Measurements from ENCODE around the gene SYPL2.
"Not testable (repeated sequence)": the region's sequence is repeated elsewhere in the genome, so short reads cannot be mapped to it uniquely, and the experiment has no call there.

SYPL2 gene

GRCh38 chr1:109473284-109474057 lies 7.1 kb downstream of the SYPL2 start:
- DNase-seq: not testable (repeated sequence)

DNA sequence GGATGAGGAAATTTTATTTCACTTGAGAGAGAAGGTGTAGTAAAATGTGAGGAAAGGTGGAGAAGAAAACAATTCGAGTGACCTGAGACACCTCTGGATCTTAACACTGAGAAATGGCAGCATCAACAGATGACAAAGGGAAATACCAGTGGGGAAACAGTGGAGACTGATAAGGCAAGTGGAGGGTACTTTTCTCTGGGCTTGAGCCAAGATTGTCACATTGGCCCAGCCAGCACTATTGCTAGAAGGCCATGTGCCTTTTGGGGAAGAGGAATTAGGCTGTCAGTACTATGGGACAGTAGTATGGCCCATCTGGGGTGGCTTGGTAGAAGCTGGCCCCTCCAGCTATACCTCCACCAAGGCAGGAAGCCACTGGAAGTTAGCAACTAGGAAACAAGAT lies 8.4 kb downstream of the SYPL2 start:
- DNase-seq: peak; percentile 24

GRCh38 chr1:109475261-109475660 lies 8.9 kb downstream of the SYPL2 start:
- peak; percentile 23 for DNase-seq

DNA sequence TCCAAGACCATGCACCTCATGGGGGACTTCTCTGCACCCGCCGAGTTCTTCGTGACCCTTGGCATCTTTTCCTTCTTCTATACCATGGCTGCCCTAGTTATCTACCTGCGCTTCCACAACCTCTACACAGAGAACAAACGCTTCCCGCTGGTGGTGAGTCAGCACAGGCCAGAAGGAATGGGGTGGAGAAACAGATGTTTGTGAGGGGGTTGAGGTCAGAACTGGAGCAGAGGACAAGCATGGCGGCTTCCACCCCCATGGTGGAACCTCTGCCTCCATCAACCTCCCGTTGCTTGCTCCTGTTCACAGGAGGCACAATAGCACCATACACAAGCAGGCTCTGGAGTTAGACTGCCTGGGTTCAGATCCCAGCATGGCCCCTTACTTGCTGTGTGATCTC lies 10.5 kb downstream of the SYPL2 start:
- no peak for DNase-seq

DNA sequence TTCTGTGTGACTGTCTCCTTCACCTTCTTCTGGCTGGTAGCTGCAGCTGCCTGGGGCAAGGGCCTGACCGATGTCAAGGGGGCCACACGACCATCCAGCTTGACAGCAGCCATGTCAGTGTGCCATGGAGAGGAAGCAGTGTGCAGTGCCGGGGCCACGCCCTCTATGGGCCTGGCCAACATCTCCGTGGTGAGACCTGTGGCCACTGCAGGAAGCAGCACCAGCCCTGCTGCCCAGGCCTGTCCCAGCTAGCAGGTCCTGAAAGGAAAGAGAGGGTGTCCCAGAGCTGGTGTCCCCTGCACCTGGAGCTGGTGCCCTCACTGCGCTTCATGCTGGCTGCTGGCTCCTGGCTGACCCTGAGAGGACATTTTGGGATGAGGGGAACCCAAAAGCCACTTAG lies 11.5 kb downstream of the SYPL2 start:
- DNase-seq: peak; percentile 48

DNA sequence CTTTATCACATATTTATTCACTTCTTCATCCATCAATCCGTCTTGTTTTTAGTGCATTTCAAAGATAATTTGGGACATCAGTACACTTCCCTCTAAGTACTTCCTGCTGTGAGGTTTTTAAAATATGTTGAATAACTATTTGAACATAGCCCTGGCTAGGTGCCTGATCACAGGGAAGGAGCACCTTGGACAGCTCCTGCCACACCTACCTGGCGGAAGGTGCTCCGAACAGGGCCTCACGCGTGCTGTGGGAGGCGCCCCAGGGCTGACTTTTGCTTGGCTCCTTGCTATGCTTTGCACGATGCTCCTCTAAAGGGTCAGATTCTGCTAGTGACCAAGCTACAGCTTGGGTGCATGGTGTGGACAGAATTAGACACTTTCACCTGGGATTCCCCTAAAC lies 12.5 kb downstream of the SYPL2 start:
- DNase-seq: peak; percentile 73

- peak; percentile 39 for DNase-seq
These were observed 13.0 kb downstream of the SYPL2 start for GRCh38 chr1:109479311-109479710.

DNA sequence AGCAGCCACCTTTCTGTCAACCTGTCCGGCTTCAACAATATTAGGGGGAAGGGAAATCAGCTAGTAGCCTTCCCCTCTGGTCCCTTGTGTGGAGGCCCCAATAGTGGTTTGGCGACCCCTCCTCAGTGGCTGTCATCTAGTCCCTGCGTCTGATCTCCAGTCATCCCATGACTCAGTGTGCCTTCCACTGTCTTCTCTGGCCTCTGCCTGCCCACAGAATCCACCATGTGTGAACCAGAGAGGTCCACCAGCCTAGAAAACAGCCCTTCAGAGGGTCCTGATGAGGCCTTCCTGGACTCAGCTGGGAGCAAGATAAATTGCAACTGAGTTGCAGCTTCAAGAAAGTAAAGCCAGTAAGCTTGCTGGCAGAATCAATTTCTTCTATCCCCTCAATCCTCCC lies 13.6 kb downstream of the SYPL2 start:
- no peak for DNase-seq

DNA sequence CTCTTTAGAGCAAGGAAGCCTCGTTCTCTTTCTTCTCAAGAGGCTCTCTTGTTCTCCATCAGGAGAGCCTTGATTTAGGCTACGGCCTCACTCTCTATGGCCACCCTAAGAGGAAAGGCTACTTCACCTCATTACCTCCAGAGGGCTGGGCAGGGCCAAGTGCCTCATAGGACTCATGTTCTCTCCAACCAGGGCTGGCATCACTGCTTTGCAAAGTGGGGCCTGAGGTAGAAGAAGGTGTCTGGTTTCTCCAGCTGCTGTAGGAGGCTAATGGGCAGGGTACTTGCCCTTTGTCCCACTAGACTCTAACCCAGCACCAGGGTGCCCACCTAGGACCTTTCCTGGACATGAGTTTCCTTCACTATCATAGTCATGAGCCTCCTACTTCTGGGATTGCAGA lies 15.3 kb downstream of the SYPL2 start:
- no peak for DNase-seq

- DNase-seq: no peak
These were observed 15.9 kb downstream of the SYPL2 start for GRCh38 chr1:109482242-109482641.

- peak; percentile 81 for DNase-seq
These were observed 16.7 kb downstream of the SYPL2 start for GRCh38 chr1:109482791-109483671.

- DNase-seq: peak; percentile 98
These were observed 17.5 kb downstream of the SYPL2 start, which contains the start of gene ATXN7L2 for GRCh38 chr1:109483672-109484518. Gene ATXN7L2 (plus strand): TSS chr1:109483905. CDS start chr1:109483954, 49 bp downstream.

DNA sequence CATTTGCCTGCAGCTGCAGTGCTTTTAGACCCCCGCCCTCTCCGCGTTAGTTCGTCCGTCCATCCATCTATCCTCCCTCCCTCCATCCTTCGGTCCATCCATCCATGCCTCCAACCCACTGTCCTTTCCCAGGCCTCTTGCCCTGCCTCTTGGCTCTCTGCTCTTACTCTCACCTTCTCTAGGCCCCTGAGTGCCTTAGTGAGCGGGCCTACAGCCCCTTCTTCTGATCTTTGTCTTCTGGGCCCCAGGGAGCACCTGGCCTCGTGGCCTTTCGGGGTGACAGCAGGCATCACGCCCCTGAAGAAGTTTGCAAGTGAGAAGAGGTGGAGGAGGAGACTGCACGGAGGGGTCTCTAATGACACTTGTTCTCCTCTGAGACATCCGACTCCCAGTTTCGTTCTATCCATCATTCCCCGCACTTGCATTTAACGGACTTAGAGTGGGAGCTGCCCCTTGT lies 18.2 kb downstream of the SYPL2 start:
- no peak for DNase-seq

- DNase-seq: no peak
These were observed 18.7 kb downstream of the SYPL2 start for GRCh38 chr1:109485001-109485400.

DNA sequence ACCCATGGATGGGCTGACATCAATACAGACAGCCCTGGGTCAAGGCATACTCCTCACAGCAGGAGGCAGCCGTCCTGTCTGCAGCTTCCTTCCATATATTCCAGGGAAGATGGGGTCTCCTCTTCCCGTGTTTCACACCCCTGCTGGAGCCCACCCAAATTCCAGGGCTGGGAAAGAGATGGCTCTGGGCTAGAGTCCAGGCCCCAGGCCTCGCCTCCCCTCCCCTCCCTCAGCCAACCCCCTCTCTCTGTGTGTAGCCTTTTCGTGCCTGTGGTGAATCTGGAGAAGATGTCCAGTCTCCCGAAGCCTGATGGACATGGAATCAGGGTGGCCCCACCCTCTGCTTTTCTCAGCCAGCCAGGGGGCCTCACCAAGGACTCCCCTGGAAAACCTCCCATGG lies 20.9 kb downstream of the SYPL2 start:
- DNase-seq: no peak

- DNase-seq: no peak
These were observed 21.9 kb downstream of the SYPL2 start for GRCh38 chr1:109488201-109488600.

DNA sequence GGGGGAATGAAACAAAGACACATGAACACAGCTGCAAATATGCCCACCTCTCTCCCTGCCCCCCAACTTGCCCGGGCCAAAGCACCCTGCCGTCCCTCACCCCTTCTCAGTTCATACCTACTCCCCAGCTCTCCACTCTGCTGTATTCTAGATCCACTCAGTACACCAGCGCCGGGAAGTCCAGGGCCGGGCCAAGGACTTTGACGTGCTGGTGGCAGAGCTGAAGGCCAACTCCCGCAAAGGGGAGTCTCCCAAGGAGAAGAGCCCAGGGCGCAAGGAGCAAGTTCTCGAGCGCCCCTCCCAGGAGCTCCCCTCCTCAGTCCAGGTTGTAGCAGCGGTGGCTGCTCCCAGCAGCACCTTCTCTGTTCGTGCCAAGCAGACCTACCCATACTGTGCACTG lies 22.4 kb downstream of the SYPL2 start:
- no peak for DNase-seq

GRCh38 chr1:109490029-109490933 lies 23.9 kb downstream of the SYPL2 start:
- DNase-seq: peak; percentile 88

DNA sequence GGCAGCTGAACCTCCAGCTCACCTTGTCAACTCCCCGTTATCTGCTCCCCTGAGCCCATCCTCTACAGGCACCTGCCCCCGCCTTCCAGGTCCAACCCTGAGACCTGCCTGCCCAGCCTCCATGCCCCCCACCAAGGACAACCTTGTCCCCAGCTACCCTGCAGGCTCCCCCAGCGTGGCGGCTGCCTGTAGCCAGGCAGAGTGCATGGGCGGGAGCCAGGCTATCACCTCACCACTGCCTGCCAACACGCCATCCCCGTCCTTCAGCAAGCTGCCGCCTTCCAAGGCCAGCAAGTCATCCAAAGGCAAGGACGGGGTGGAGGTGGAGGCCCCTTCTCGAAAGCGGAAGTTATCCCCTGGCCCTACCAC lies 24.6 kb downstream of the SYPL2 start:
- DNase-seq: no peak

GRCh38 chr1:109491372-109491771 lies 25.0 kb downstream of the SYPL2 start:
- DNase-seq: no peak

DNA sequence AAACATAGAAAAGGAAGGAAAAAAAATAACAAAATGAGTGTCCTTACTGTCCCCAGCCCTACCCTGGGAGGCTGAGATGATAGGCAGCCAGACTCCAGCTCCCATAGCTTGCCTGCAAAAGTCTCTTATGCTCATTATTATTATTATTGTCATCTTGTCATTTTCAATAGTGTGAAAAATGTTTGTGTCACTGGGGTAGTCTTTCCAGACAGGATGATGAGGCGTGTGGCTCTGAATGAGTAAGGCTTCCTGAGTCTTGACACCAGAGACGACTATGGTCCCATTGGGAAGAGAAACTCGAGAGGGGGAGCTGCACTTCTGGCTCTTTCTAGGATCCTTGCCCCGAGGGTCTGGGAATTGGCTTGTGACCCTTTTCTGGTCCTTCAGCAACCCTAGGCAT lies 26.4 kb downstream of the SYPL2 start:
- DNase-seq: no peak

DNA sequence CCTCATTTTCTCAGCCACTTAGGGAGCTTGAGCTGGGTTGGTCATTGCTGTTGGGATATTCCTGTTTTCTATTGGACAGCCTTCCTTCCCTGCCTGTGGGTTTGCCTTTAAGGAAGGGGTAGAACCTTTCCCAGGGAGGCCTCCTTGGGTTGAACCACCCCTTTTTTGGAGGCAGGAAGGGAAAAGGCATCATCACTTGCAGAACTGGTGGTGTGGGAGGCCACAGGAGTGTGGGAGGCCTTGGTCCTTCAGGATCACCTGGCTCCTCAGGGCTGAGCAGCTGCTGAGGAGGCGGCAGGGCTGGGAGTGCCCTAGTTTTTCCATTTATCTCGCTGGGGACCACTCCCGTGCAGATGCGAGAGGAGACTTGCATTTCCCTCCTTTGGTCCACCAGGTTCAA lies 26.9 kb downstream of the SYPL2 start:
- no peak for DNase-seq
